Measurements from ENCODE around the gene FAAP100.
A peak's percentile ranks its signal among the peaks of the same experiment; 100 is the strongest.
"Not testable (repeated sequence)": the region's sequence is repeated elsewhere in the genome, so short reads cannot be mapped to it uniquely, and the experiment has no call there.

The FAAP100 gene

GRCh38 chr17:81538651-81539570 lies 13.2 kb downstream of the FAAP100 start:
- DNase-seq (ENCODE audit: low read depth), result no peak

GRCh38 chr17:81537856-81538555 lies 14.1 kb downstream of the FAAP100 start:
- no peak for DNase-seq (ENCODE audit: low read depth)

GRCh38 chr17:81537343-81537855 lies 14.8 kb downstream of the FAAP100 start:
- peak; percentile 13 for DNase-seq (ENCODE audit: low read depth)

GRCh38 chr17:81536299-81537290 lies 15.6 kb downstream of the FAAP100 start:
- no peak for DNase-seq (ENCODE audit: low read depth)

GRCh38 chr17:81535480-81536298 lies 16.5 kb downstream of the FAAP100 start:
- DNase-seq (ENCODE audit: low read depth), result no peak

GRCh38 chr17:81535007-81535328 lies 17.2 kb downstream of the FAAP100 start:
- DNase-seq (ENCODE audit: low read depth), result no peak

- no peak for DNase-seq (ENCODE audit: low read depth)
Observed at GRCh38 chr17:81534157-81535006, 17.8 kb downstream of the FAAP100 start.

GRCh38 chr17:81533339-81534141 lies 18.6 kb downstream of the FAAP100 start:
- no peak for DNase-seq (ENCODE audit: low read depth)

GRCh38 chr17:81532490-81533287 lies 19.5 kb downstream of the FAAP100 start:
- no peak for DNase-seq (ENCODE audit: low read depth)

- not testable (repeated sequence) for DNase-seq (ENCODE audit: low read depth)
Observed at GRCh38 chr17:81531998-81532404, 20.2 kb downstream of the FAAP100 start.

- not testable (repeated sequence) for DNase-seq (ENCODE audit: low read depth)
Observed at GRCh38 chr17:81531013-81531412, 21.1 kb downstream of the FAAP100 start.

GRCh38 chr17:81529437-81529803 lies 22.7 kb downstream of the FAAP100 start:
- DNase-seq (ENCODE audit: low read depth), result no peak

GRCh38 chr17:81528651-81529436 lies 23.3 kb downstream of the FAAP100 start:
- no peak for DNase-seq (ENCODE audit: low read depth)

- no peak for DNase-seq (ENCODE audit: low read depth)
Observed at GRCh38 chr17:81528384-81528650, 23.8 kb downstream of the FAAP100 start.

- no peak for DNase-seq (ENCODE audit: low read depth)
Observed at GRCh38 chr17:81527591-81528383, 24.4 kb downstream of the FAAP100 start, which contains the start of gene FSCN2. TSS of gene FSCN2 (plus strand) at chr17:81528377. CDS start at chr17:81528532, 155 bp downstream.

- no peak for DNase-seq (ENCODE audit: low read depth)
Observed at GRCh38 chr17:81526662-81527571, 25.2 kb downstream of the FAAP100 start.

Measured in stimulated activated CD8-positive, alpha-beta memory T cell treated with anti-CD3 and anti-CD28 coated beads, Interleukin-12 subunit alpha, Interleukin-12 subunit beta, amount 100 ng/mL, for 1 hour (primary cell).